Body of pancreas (tissue), 4 donors: Measurements from ENCODE around the gene ATL1. TPM values are rescaled to one million over a fixed set of nuclear protein-coding genes. Genes with fewer than 3 reads are reported as not detected.

Experiments
- ATAC-seq: fragments of 150-250 bp; one replicate; pipeline ENCODE4 v1.9.1; 2016
- DNase-seq, 4 donors: peaks; one replicate each; pipeline ENCODE4 v3.0.0-alpha.2; 2019
- H3K27ac ChIP-seq, 4 donors: fragments of 200-600 bp; sonication (generic); 1 replicate in 3 of 4; 2 replicates in 1 of 4; pipeline versions ENCODE4 v1.5.1 to v1.6.1; 2016 to 2019; ENCODE audit warnings: mild to moderate bottlenecking in 1 of 4, mixed read lengths in 1 of 4, moderate library complexity in 1 of 4
- H3K27me3 ChIP-seq, 2 donors: fragments of 200-600 bp; sonication (generic); one replicate each; pipeline ENCODE4 v1.6.0; 2016; ENCODE audit warnings: mild to moderate bottlenecking in 1 of 2
- H3K36me3 ChIP-seq, 2 donors: fragments of 200-600 bp; sonication (generic); replicated peaks in 1 of 2; 2 replicates each; pipeline ENCODE4 v1.5.1; 2016; ENCODE audit warnings: low read depth in 2 of 2; ENCODE audit not compliant: insufficient read depth in 1 of 2
- H3K4me1 ChIP-seq: fragments of 200-600 bp; sonication (generic); one replicate; pipeline ENCODE4 v1.6.0; 2016
- H3K4me3 ChIP-seq, 2 donors: fragments of 200-600 bp; sonication (generic); 1 replicate in 1 of 2; 2 replicates in 1 of 2; pipeline ENCODE4 v1.5.1; 2016 to 2019
- H3K9me3 ChIP-seq, 3 donors: fragments of 200-600 bp; sonication (generic); 1 replicate in 2 of 3; 2 replicates in 1 of 3; pipeline ENCODE4 v1.5.1; 2016
- CTCF ChIP-seq, 7 experiments: fragments of 450-650 bp in 4 of 7; fragments of 200-600 bp in 3 of 7; sonication (generic) in 3 of 7; IDR thresholded peaks; one replicate each; pipeline ENCODE4 v1.5.1; 2016 to 2019; ENCODE audit warnings: antibody characterized with exemption in 7 of 7
- POLR2A ChIP-seq, 3 donors: fragments of 450-650 bp; IDR thresholded peaks; one replicate each; pipeline ENCODE4 v1.6.1; 2016; ENCODE audit warnings: antibody characterized with exemption in 3 of 3, mild to moderate bottlenecking in 2 of 3
- WGBS, 2 donors: methylation state at CpG; one replicate each; pipeline ENCODE4 v1.1.5; 2017; 5-methylcytosine and 5-hydroxymethylcytosine counted together
- intact Hi-C: fragments of 100-400 bp; cut with DNase I; formaldehyde crosslinking; loops from one replicate; pipeline ENCODE4 v1.15.1; 2023
- total RNA-seq, 2 donors: library from RNA; depleted of rRNA; stranded (reverse); fragments of >200 nt; gene quantifications; one replicate each; pipeline ENCODE4 v1.1.0, GENCODE V29; 2016

The ATL1 gene
- total RNA-seq, 2 donors from 2014 or later: 0.33 to 5.4 TPM

GRCh38 chr14:50666772-50667683 is 107.1 kb downstream of the ATL1 start:
- intact Hi-C loops: no loop called here
- 1 to 2% methylated on average over 20 of the region's 20 CpGs for WGBS, 2 donors
- Histone ChIP-seq H3K4me1 (peaks cover 38% of the 10 kb centered on the region), H3K27ac (peak overlapping the region; percentile 89 to 99 (median 97)), H3K4me3 (peak overlapping the region; percentile 21 to 57), H3K27me3 (no peaks in the 10 kb centered on the region), H3K36me3 (no peaks in the 10 kb centered on the region), H3K9me3 (no peaks in the 10 kb centered on the region)
- TF ChIP-seq CTCF (IDR thresholded peaks at IDR 0.05): no peak
- TF ChIP-seq POLR2A (IDR thresholded peaks at IDR 0.05): peak; percentile 34 to 86 (median 85)
- ATAC-seq (peak; percentile 57), DNase-seq (peak; percentile 56 to 70 (median 64))

GRCh38 chr14:50667684-50667995 is 107.7 kb downstream of the ATL1 start:
- H3K4me3 ChIP-seq: peak overlapping the region; percentile 21 to 57
- no peaks in the 10 kb centered on the region for H3K9me3 ChIP-seq
- peaks cover 33% of the 10 kb centered on the region for H3K4me1 ChIP-seq
- H3K27ac ChIP-seq: peak overlapping the region; percentile 89 to 99 (median 97)
- H3K36me3 ChIP-seq: no peaks in the 10 kb centered on the region
- TF ChIP-seq POLR2A (IDR thresholded peaks at IDR 0.05) (no peak), CTCF (IDR thresholded peaks at IDR 0.05) (no peak)
- DNase-seq (peak; percentile 57 to 68 (median 58)), ATAC-seq (peak; percentile 62)
- WGBS, 2 donors: 0 to 1% methylated on average over 17 to 25 of the region's 25 CpGs
- no peaks in the 10 kb centered on the region for H3K27me3 ChIP-seq
- intact Hi-C loops: no loop called here

- peak within 1 kb of the TSS; percentile 21 to 57 for H3K4me3 ChIP-seq
- peaks cover 29% of the 10 kb centered on the region for H3K4me1 ChIP-seq
- ATAC-seq (peak; percentile 86), DNase-seq (peak; percentile 86 to 90 (median 88))
- TF ChIP-seq CTCF (IDR thresholded peaks at IDR 0.05) (peak in 2 of 7 experiments; percentile 13 to 17), POLR2A (IDR thresholded peaks at IDR 0.05) (peak; percentile 96 to 97 (median 96))
- H3K27me3 ChIP-seq: no peaks in the 10 kb centered on the region
- peak within 1 kb of the TSS; percentile 89 to 99 (median 97) for H3K27ac ChIP-seq
- H3K36me3 ChIP-seq: no peaks in the 10 kb centered on the region
- intact Hi-C loops: no loop called here
- WGBS, 2 donors: 0 to 1% methylated on average over 15 to 79 of the region's 92 CpGs
- H3K9me3 ChIP-seq: no peaks in the 10 kb centered on the region
Observed at GRCh38 chr14:50667996-50668825, 108.3 kb downstream of the ATL1 start, which contains the start of gene SAV1. Gene SAV1, minus strand, starts transcription at chr14:50668306. Its CDS starts 339 bp downstream, at chr14:50667967.

DNA sequence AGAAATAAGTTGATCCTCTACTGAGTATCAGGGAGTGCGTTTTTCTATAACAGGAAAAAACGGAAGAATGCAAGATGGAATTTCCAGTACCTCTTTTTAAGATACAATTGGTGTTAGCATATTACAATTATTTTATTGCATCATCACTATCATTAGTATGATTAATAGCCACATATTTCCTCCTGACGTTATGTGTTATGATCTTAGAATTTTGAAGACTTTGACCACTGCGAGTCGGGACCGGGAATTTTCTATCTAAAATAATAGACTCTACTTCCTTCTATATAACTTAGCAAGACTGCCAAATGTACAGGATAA is 108.8 kb downstream of the ATL1 start:
- Histone ChIP-seq H3K36me3 (no peaks in the 10 kb centered on the region), H3K4me1 (peaks cover 23% of the 10 kb centered on the region), H3K27ac (peak overlapping the region; percentile 89 to 99 (median 97)), H3K9me3 (no peaks in the 10 kb centered on the region), H3K4me3 (peak overlapping the region; percentile 21 to 57), H3K27me3 (no peaks in the 10 kb centered on the region)
- intact Hi-C loops: no loop called here
- WGBS, 2 donors: 1 to 2% methylated on average over 6 of the region's 6 CpGs
- TF ChIP-seq CTCF (IDR thresholded peaks at IDR 0.05): no peak
- no peak for TF ChIP-seq POLR2A (IDR thresholded peaks at IDR 0.05)
- DNase-seq (no peak), ATAC-seq (peak; percentile 1)
